Mucosa of descending colon (tissue), 3 donors: ENCODE results near the gene SSBP3. TPM values are rescaled to one million over a fixed set of nuclear protein-coding genes. Genes with fewer than 3 reads are reported as not detected.
A peak's percentile ranks its signal among the peaks of the same experiment; 100 is the strongest.

Source experiments
- ATAC-seq: fragments of 200-7000 bp; cut with Tn5 transposase; one replicate; pipeline ENCODE4 v1.9.1; 2020; ENCODE audit warnings: mild to moderate bottlenecking, moderate library complexity
- DNase-seq, 3 donors: peaks; one replicate each; pipeline ENCODE4 v3.0.0-alpha.2; 2020
- H3K36me3 ChIP-seq: fragments of 200-600 bp; one replicate; pipeline ENCODE4 v1.8.0; 2021; ENCODE audit warnings: low read depth, mild to moderate bottlenecking
- H3K4me1 ChIP-seq: fragments of 200-600 bp; one replicate; pipeline ENCODE4 v1.8.0; 2021; ENCODE audit warnings: low read depth, mild to moderate bottlenecking
- H3K4me3 ChIP-seq: fragments of 200-600 bp; one replicate; pipeline ENCODE4 v1.8.0; 2021; ENCODE audit warnings: mild to moderate bottlenecking
- H3K9me3 ChIP-seq: fragments of 200-600 bp; one replicate; pipeline ENCODE4 v1.8.0; 2021; ENCODE audit warnings: mild to moderate bottlenecking
- CTCF ChIP-seq: fragments of 200-600 bp; IDR thresholded peaks from one replicate; pipeline ENCODE4 v1.8.0; 2022; ENCODE audit warnings: antibody characterized with exemption, mild to moderate bottlenecking
- intact Hi-C, 2 donors: fragments of 100-400 bp; cut with DNase I in 1 of 2; cut with micrococcal nuclease in 1 of 2; formaldehyde crosslinking; loops; one replicate each; pipeline versions ENCODE4 v1.11.0 to v1.11.1; 2022; cut with DNase I, micrococcal nuclease
- total RNA-seq, 3 donors: library from RNA; stranded (reverse); fragmentation: NEBNext Ultra II Directional in 2 of 3; extraction: Animal tissue kit (Norgen Biotek cat#: 25700) in 2 of 3; gene quantifications; one replicate each; pipeline versions ENCODE4 v1.2.1 to v1.2.4, GENCODE V29; 2021 to 2023
- donor health status: DM: no; HTN: no; CAD: no; lungs with moderate emphysema.
- donor health status: DM: no; HTN: no; CAD: no.
- donor health status: DM: no; HTN: yes; CAD: no.

SSBP3 gene
- total RNA-seq, 3 donors from 2014 or later = 77.8 to 85.1 (median 82.0) TPM

- H3K4me1 ChIP-seq = peaks cover 25% of the 10 kb centered on the region
- intact Hi-C loops = loop anchor here in 1 of 2 donors (5.0 to 10.0 kb wide), 2 partner anchors 135 to 223 kb away; partner anchors contain the start of gene SSBP3
- DNase-seq = no peak
- no peak for ATAC-seq
- no peaks in the 10 kb centered on the region for H3K36me3 ChIP-seq
- TF ChIP-seq CTCF = no peak
- no peaks in the 10 kb centered on the region for H3K9me3 ChIP-seq
- no peak overlapping the region for H3K4me3 ChIP-seq
Measured at GRCh38 chr1:54272134-54272533, 134.1 kb downstream of the SSBP3 start.

GRCh38 chr1:54271341-54271740 lies 134.9 kb downstream of the SSBP3 start:
- no peak for TF ChIP-seq CTCF
- Histone ChIP-seq H3K9me3 (no peaks in the 10 kb centered on the region), H3K4me3 (no peak overlapping the region), H3K4me1 (peaks cover 17% of the 10 kb centered on the region), H3K36me3 (no peaks in the 10 kb centered on the region)
- no peak for DNase-seq
- no peak for ATAC-seq
- intact Hi-C loops = loop anchor here in 1 of 2 donors (5.0 to 10.0 kb wide), 2 partner anchors 136 to 223 kb away; partner anchors contain the start of gene SSBP3

GRCh38 chr1:54270543-54270942 lies 135.7 kb downstream of the SSBP3 start:
- no peak for TF ChIP-seq CTCF
- H3K9me3 ChIP-seq = no peaks in the 10 kb centered on the region
- no peak for DNase-seq
- intact Hi-C loops = loop anchor here in 1 of 2 donors (5.0 to 10.0 kb wide), 2 partner anchors 137 to 224 kb away; partner anchors contain the start of gene SSBP3
- H3K36me3 ChIP-seq = no peaks in the 10 kb centered on the region
- no peak overlapping the region for H3K4me3 ChIP-seq
- no peak for ATAC-seq
- peaks cover 15% of the 10 kb centered on the region for H3K4me1 ChIP-seq

GRCh38 chr1:54268762-54269297 lies 137.4 kb downstream of the SSBP3 start:
- Histone ChIP-seq H3K4me3 (no peak overlapping the region), H3K9me3 (no peaks in the 10 kb centered on the region), H3K36me3 (no peaks in the 10 kb centered on the region), H3K4me1 (peaks cover 7% of the 10 kb centered on the region)
- ATAC-seq = peak; percentile 47
- intact Hi-C loops = no loop called here
- DNase-seq = no peak
- no peak for TF ChIP-seq CTCF

- intact Hi-C loops = no loop called here
- no peak overlapping the region for H3K4me3 ChIP-seq
- H3K4me1 ChIP-seq = peaks cover 7% of the 10 kb centered on the region
- H3K9me3 ChIP-seq = no peaks in the 10 kb centered on the region
- DNase-seq = no peak
- no peak for TF ChIP-seq CTCF
- H3K36me3 ChIP-seq = no peaks in the 10 kb centered on the region
- ATAC-seq = no peak
Measured at GRCh38 chr1:54267815-54268761, 138.1 kb downstream of the SSBP3 start.
